ENCODE measurements around the gene FAM241A. TPM values are rescaled to one million over a fixed set of nuclear protein-coding genes. Genes with fewer than 3 reads are reported as not detected.

Gene FAM241A
- total and polyA plus RNA-seq, 8 donors: 0.58 to 8.4 (median 3.1) TPM; not detected in 1

DNA sequence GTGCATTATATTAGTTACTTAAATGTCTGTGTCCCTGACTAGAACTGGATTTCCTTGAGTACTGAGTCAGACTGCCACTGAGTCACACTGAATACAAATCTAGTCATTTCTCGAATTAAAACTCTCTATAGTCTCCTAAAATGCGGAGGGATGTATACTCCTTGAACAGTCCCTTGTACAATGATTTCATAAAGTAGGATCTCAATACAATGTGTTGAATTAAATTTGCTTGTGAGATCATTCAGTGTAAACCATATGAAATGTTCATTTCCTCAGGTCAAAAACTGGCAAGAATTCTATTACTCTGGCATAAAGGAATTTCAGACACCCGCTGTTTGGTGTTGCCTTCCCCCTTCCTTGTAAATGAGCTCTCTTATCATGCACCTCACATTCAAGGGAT lies 17.5 kb upstream of the FAM241A start:
- TF ChIP-seq POLR2AphosphoS5 (IDR thresholded peaks at IDR 0.05): no peak
- TF ChIP-seq CTCF (IDR thresholded peaks at IDR 0.05): no peak
- TF ChIP-seq POLR2A (IDR thresholded peaks at IDR 0.05): no peak
- TF ChIP-seq EP300 (IDR thresholded peaks at IDR 0.05): no peak
- WGBS, 5 donors: 78 to 88% (median 84%) methylated on average over 3 of the region's 3 CpGs
- peaks cover 0 to 4% (median 1%) of the 10 kb centered on the region in 4 donors for H3K4me1 ChIP-seq
- H3K4me3 ChIP-seq: no peak overlapping the region
- H3K27ac ChIP-seq: no peak overlapping the region
- intact Hi-C loops (cut with DNase I; ENCODE audit: low total_unique reads): no loop called here
- DNase-seq: no peak
- no peaks in the 10 kb centered on the region for H3K27me3 ChIP-seq
- no peaks in the 10 kb centered on the region for H3K9me3 ChIP-seq
- H3K36me3 ChIP-seq: no peaks in the 10 kb centered on the region

DNA sequence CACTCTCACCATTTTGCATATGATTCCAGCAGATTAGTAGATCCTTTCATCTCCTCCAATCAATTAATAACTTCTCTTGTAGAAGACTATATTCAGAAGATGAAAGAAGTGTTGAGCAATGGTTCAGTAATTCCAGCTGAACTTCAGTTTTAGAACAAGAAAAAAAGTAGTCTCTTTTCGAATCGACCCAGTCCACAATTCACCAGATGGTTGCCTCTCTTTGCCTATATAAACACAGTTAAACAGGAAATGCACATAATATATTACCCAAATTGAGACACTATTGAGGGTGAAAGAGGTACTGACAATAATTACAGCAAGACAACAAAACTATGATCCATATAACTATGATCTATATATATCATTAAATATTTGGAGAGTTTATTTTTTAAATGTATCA lies 16.8 kb upstream of the FAM241A start:
- Histone ChIP-seq H3K9me3 (no peaks in the 10 kb centered on the region), H3K27me3 (no peaks in the 10 kb centered on the region), H3K4me3 (no peak overlapping the region), H3K36me3 (no peaks in the 10 kb centered on the region), H3K27ac (no peak overlapping the region), H3K4me1 (peaks cover 0 to 4% (median 1%) of the 10 kb centered on the region in 4 donors)
- TF ChIP-seq CTCF (IDR thresholded peaks at IDR 0.05): no peak
- TF ChIP-seq POLR2A (IDR thresholded peaks at IDR 0.05): no peak
- no peak for TF ChIP-seq POLR2AphosphoS5 (IDR thresholded peaks at IDR 0.05)
- TF ChIP-seq EP300 (IDR thresholded peaks at IDR 0.05): no peak
- intact Hi-C loops (cut with DNase I; ENCODE audit: low total_unique reads): no loop called here
- no peak for DNase-seq
- 58 to 72% (median 64%) methylated on average over 2 of the region's 2 CpGs for WGBS, 5 donors

- H3K9me3 ChIP-seq: no peaks in the 10 kb centered on the region
- H3K27ac ChIP-seq: no peak overlapping the region
- intact Hi-C loops (cut with DNase I; ENCODE audit: low total_unique reads): no loop called here
- no peaks in the 10 kb centered on the region for H3K27me3 ChIP-seq
- WGBS, 5 donors: 10 to 21% (median 15%) methylated on average over 4 of the region's 4 CpGs
- no peak overlapping the region for H3K4me3 ChIP-seq
- DNase-seq: peak in 1 of 2 donors; percentile 28
- no peaks in the 10 kb centered on the region for H3K36me3 ChIP-seq
- peaks cover 0 to 4% (median 1%) of the 10 kb centered on the region in 4 donors for H3K4me1 ChIP-seq
- no peak for TF ChIP-seq EP300 (IDR thresholded peaks at IDR 0.05)
- TF ChIP-seq POLR2A (IDR thresholded peaks at IDR 0.05): no peak
- TF ChIP-seq CTCF (IDR thresholded peaks at IDR 0.05): no peak
- TF ChIP-seq POLR2AphosphoS5 (IDR thresholded peaks at IDR 0.05): no peak
These were observed 14.3 kb upstream of the FAM241A start for GRCh38 chr4:112130906-112131305.

DNA sequence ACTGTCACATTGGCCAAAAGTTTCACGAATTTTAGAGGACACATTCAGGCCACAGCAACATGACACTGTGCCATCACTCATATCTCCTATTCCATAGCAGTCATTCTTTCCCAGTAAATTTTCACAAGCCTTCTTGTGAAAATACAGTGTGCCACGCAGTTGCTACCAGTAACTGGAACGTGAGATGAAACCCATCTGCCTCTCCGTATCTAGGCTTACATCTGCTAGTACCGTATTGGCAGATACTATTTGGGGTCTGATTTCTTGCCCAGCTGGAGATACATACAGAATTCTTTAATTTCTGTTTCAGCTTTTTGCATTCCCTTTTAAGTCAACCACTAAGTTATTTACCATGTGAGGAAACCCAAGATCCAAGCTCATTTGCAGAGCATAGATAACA lies 8.7 kb upstream of the FAM241A start:
- H3K27ac ChIP-seq: no peak overlapping the region
- WGBS, 5 donors: 90 to 95% (median 92%) methylated on average over 5 of the region's 5 CpGs
- DNase-seq: no peak
- TF ChIP-seq POLR2A (IDR thresholded peaks at IDR 0.05): no peak
- TF ChIP-seq EP300 (IDR thresholded peaks at IDR 0.05): no peak
- TF ChIP-seq POLR2AphosphoS5 (IDR thresholded peaks at IDR 0.05): no peak
- TF ChIP-seq CTCF (IDR thresholded peaks at IDR 0.05): no peak
- no peaks in the 10 kb centered on the region for H3K9me3 ChIP-seq
- no peaks in the 10 kb centered on the region for H3K36me3 ChIP-seq
- H3K4me3 ChIP-seq: no peak overlapping the region
- peaks cover 0 to 6% (median 2%) of the 10 kb centered on the region in 4 donors for H3K4me1 ChIP-seq
- H3K27me3 ChIP-seq: no peaks in the 10 kb centered on the region
- intact Hi-C loops (cut with DNase I; ENCODE audit: low total_unique reads): no loop called here
